Stimulated activated CD4-positive, alpha-beta T cell treated with anti-CD3 and anti-CD28 coated beads, Interleukin-15, amount 100 ng/mL, for 1 hour (primary cell): ENCODE results near the gene POU2AF1.

ENCODE experiments used
- DNase-seq, 2 donors: peaks; one replicate each; pipeline ENCODE4 v3.0.0-alpha.2; 2020; ENCODE audit warnings: low read depth in 1 of 2, low spot score in 1 of 2

Gene POU2AF1

DNA sequence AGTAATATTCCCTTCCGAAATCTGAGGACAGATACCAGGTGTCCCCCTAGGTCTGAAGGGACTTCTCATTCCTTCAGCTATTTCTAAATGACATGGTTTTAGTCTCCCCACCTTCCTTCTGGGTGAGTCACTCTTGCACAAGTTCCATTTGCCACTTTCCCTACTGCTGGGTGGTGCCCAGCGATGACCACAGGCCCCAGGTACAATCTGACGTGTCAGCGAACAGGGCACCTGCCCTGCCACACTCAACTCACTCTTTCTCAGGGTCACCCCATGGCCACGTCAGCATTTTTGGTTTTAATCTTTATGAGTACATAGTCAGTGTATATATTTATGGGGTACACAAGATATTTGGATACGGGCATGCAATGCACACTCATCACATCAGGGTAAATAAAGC, 17.2 kb downstream of the POU2AF1 start:
- no peak for DNase-seq

- no peak for DNase-seq
Measured at GRCh38 chr11:111361052-111361801, 17.8 kb downstream of the POU2AF1 start.

GRCh38 chr11:111360150-111361043, 18.7 kb downstream of the POU2AF1 start:
- no peak for DNase-seq

- DNase-seq = no peak
Measured at GRCh38 chr11:111359223-111360149, 19.6 kb downstream of the POU2AF1 start.

- no peak for DNase-seq
Measured at GRCh38 chr11:111358038-111359001, 20.8 kb downstream of the POU2AF1 start.

- DNase-seq = no peak
Measured at GRCh38 chr11:111357150-111358037, 21.7 kb downstream of the POU2AF1 start.

DNA sequence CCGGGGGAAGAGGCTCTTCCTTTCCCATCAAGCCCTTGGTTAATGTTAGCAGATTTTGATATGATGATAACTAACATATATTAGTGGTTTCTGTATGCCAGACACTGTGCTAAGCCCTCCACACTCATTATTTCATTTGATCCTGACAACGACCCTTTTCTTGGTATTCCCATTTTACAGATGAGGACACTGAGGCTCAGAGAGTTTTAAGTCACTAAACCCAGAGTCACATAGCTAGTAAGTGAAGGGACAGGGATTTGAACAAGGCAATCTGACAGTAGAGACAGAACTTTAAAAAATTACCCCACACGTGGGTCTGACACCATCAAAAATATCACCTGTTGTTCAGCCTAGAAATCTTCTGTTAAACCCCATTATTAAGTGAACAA, 22.4 kb downstream of the POU2AF1 start:
- DNase-seq = no peak

- DNase-seq = no peak
Measured at GRCh38 chr11:111355956-111356659, 23.0 kb downstream of the POU2AF1 start.

GRCh38 chr11:111355101-111355500, 24.0 kb downstream of the POU2AF1 start:
- no peak for DNase-seq

GRCh38 chr11:111354601-111354891, 24.5 kb downstream of the POU2AF1 start:
- no peak for DNase-seq

DNA sequence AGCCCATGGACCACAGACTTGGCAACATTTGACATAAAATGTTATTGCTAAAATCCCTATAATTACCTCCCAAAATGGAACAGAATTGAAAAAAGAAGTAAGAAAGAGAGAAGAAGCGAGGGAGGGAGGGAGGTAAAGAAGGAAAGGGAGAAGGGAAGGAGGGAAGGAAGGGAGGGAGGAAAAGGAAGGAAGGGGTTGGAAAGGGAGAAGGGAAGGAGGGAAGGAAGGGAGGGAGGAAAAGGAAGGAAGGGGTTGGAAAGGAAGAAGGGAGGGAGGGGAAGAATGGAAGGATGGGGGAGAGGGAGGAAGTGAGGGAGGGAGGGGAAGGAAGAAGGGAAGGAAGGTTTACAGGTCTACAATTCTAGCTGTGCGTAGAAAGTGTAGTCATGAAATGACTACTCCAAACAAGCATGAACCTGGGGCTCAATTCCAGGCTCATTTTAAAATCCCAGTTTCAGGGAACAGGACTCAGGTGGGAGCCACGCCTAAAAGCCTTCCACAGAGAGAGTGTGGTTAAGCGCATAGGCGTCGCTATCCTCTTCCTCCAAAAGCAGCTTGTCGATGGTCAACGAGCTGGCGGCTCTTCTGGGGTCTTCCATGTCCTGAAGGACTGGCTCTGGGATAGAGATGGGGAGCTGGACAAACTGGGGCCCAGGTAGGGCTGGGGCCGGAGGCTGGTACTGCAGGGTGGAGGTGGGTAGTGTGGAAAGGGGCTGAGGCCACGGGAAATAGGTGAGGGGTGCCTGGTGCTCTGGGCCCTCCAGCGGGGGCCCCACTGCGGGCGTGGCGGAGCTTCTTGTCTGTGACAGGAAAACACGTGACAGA, 25.1 kb downstream of the POU2AF1 start:
- no peak for DNase-seq

DNA sequence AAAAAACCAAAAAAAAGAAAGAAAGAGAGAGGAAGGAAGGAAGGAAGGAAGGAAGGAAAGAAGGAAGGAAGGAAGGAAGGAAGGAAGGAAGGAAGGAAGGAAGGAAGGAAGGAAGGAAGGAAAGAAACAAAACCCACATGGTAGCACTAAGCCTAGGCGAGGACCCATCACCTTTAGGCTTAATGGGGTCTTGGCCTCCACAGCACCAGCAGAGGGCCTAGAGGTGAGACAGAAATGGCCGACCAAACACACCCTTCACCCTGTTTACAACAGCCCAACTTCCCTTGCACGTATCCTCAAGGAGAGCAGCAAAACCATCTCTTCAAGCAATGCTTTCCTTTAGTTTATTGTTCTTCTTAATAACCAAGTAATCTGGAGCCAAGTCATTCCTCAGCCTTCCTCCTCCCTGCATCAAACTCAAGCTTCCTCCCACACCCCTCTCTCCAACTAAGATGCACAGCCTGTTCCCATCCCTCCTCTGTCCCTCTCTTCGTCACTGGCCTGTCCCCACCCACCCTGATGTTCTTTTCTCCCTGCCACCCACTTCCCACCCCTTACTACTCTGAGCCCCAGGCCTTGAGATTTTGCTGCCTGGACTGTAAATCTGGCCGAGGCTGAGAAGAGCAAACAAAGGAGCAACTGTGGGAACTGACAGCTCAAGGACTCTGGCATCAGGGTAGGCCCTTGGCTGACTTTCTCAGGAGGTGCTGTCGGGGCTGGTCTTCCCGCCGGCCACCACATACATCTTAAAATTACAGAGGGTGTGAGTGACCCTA, 26.0 kb downstream of the POU2AF1 start:
- DNase-seq = no peak

- DNase-seq = no peak
Measured at GRCh38 chr11:111352231-111352746, 26.8 kb downstream of the POU2AF1 start.

DNA sequence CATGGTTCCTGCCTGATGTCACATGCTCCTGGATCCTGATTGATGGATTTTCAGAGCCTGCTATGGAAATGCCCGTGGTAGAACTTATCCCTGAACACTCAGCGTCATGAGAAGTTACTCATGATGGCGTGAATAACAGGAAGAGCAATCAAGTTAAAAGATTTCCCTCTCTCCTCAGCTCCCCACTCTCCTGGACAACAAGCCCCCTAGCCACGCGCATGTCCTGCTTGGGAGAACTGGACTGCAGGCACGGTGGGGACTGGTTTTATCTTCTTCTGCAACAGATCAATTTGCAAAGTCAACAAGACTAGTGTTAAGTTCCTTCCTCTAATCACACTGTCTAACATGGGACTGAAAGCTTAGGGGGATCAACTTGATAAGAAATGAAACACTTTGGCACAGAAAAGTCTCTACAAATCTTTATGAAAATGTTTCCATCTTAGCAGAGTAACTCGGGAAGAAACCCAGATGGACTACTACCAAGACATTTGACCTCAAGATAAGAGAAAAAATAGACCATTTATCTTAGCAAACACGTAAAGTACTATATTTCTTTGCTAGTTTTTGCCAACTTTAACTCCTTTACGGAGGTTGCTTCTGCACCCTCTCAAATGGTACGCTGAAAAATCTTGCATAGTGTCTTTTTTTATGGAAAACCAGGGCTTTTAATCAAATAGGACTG, 27.6 kb downstream of the POU2AF1 start:
- DNase-seq = no peak

DNA sequence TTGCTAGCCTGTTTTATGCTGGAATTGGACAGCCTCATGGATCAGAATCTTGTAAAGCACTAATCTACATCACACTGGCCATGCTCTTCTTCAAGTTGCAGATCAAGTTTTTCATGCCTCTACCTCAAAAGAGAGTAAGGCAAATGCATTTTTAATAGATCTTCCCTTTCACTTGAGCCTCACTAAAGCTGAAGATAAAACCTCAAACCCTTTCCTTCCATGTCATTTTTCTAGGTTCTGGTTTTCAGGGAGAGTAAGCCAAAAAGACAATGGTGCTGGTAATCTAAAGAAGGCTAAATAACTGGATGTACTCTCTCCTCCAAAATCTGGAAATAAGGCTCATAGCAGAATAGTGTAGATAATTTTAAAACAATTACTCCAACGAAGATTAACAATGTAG, 28.3 kb downstream of the POU2AF1 start:
- no peak for DNase-seq

GRCh38 chr11:111349191-111349695, 29.8 kb downstream of the POU2AF1 start:
- DNase-seq = no peak
